SK-N-SH (cell line): ENCODE measurements around the gene KRTAP4-5.

Source experiments
- EP300 ChIP-seq, 2 experiments: IDR thresholded peaks; 2 replicates each; pipeline versions ENCODE4 v1.4.0 to v1.6.1; 2012; ENCODE audit warnings: borderline replicate concordance in 1 of 2, low read depth in 1 of 2, low read length in 1 of 2
- EZH2phosphoT487 ChIP-seq: fragments of 200-600 bp; sonication (generic); IDR thresholded peaks from 2 replicates; pipeline ENCODE4 v1.6.1; 2017; ENCODE audit warnings: low read depth, mixed run types, mild to moderate bottlenecking, antibody characterized with exemption, moderate library complexity, borderline replicate concordance
- FOSL2 ChIP-seq: IDR thresholded peaks from 2 replicates; pipeline ENCODE4 v1.4.0; 2012; ENCODE audit warnings: low read depth, mild to moderate bottlenecking, moderate library complexity, borderline replicate concordance
- GATA2 ChIP-seq: sonication (generic); formaldehyde crosslinking; IDR thresholded peaks from 2 replicates; pipeline ENCODE4 v1.5.0; 2020; ENCODE audit warnings: mild to moderate bottlenecking, missing genetic modification reagents
- JUND ChIP-seq: IDR thresholded peaks from 2 replicates; pipeline ENCODE4 v1.4.0; 2012
- MXI1 ChIP-seq: IDR thresholded peaks from 2 replicates; pipeline ENCODE4 v1.6.1; 2012; ENCODE audit warnings: mild to moderate bottlenecking, low read depth, low read length, improper control_type of control experiment
- RCOR1 ChIP-seq: fragments of 150-350 bp; IDR thresholded peaks from 2 replicates; pipeline ENCODE4 v1.6.1; 2017; ENCODE audit warnings: antibody characterized with exemption, low read length
- TAF1 ChIP-seq: IDR thresholded peaks from 2 replicates; pipeline ENCODE4 v1.6.1; 2012; ENCODE audit warnings: low read depth, mild to moderate bottlenecking, low read length, moderate library complexity, borderline replicate concordance
- TCF12 ChIP-seq: IDR thresholded peaks from 2 replicates; pipeline ENCODE4 v1.4.0; 2012
- TEAD4 ChIP-seq: IDR thresholded peaks from 2 replicates; pipeline ENCODE4 v1.4.0; 2012; ENCODE audit warnings: mild to moderate bottlenecking, borderline replicate concordance; ENCODE audit not compliant: insufficient read depth
- TF ChIP-seq, protein P1 (sequence below): fragments of 200-600 bp; sonication (generic); IDR thresholded peaks from 2 replicates; pipeline ENCODE4 v1.6.1; 2017; ENCODE audit warnings: antibody characterized with exemption, mild to moderate bottlenecking, moderate library complexity

DNA sequence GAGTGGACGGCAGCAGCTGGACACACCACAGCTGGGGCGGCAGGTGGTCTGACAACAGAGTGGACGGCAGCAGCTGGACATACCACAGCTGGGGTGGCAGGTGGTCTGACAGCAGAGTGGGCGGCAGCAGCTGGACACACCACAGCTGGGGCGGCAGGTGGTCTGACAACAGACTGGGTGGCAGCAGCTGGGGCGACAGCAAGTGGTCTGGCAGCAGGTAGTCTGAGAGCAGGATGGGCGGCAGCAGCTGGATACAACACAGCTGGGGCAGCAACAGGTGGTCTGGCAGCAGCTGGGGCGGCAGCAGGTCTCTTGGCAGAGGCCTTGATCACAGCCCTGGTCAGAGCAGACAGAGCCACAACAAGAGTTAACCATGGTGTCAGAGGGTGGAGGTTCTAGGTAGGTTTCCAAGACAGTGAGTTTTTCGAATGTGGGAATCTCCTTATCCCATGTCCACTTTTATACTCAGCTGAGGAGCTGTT, 34.9 kb upstream of the KRTAP4-5 start, which contains the start of gene KRTAP4-1:
- TF ChIP-seq EP300 (IDR thresholded peaks at IDR 0.05; ENCODE audit: borderline replicate concordance in 1 of 2, low read depth in 1 of 2, low read length in 1 of 2) (no peak), JUND (no peak), MXI1 (no peak), GATA2 (CRISPR knock-in tag) (no peak), TCF12 (no peak), RCOR1 (no peak), TEAD4 (no peak), EZH2phosphoT487 (no peak), TAF1 (no peak), FOSL2 (no peak)
- TF ChIP-seq, protein P1, sequence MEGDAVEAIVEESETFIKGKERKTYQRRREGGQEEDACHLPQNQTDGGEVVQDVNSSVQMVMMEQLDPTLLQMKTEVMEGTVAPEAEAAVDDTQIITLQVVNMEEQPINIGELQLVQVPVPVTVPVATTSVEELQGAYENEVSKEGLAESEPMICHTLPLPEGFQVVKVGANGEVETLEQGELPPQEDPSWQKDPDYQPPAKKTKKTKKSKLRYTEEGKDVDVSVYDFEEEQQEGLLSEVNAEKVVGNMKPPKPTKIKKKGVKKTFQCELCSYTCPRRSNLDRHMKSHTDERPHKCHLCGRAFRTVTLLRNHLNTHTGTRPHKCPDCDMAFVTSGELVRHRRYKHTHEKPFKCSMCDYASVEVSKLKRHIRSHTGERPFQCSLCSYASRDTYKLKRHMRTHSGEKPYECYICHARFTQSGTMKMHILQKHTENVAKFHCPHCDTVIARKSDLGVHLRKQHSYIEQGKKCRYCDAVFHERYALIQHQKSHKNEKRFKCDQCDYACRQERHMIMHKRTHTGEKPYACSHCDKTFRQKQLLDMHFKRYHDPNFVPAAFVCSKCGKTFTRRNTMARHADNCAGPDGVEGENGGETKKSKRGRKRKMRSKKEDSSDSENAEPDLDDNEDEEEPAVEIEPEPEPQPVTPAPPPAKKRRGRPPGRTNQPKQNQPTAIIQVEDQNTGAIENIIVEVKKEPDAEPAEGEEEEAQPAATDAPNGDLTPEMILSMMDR: no peak
